ENCODE results near the gene VAMP8. TPM values are rescaled to one million over a fixed set of nuclear protein-coding genes. Genes with fewer than 3 reads are reported as not detected.
"Not testable (repeated sequence)": the region's sequence is repeated elsewhere in the genome, so short reads cannot be mapped to it uniquely, and the experiment has no call there.

The VAMP8 gene
- total RNA-seq, 3 donors from 2014 or later, result 64.6 to 75.9 (median 71.2) TPM

GRCh38 chr2:85583667-85584353 is 6.4 kb downstream of the VAMP8 start:
- H3K36me3 Mint-ChIP-seq (ENCODE audit: insufficient read depth), result peaks cover 12% of the 10 kb centered on the region
- H3K27me3 Mint-ChIP-seq (ENCODE audit: low read depth), result no peaks in the 10 kb centered on the region
- no peaks in the 10 kb centered on the region for H3K9me3 Mint-ChIP-seq
- no peak for DNase-seq
- peaks cover 60% of the 10 kb centered on the region for H3K4me1 Mint-ChIP-seq (ENCODE audit: low read depth)
- peak; percentile 51 to 57 for ATAC-seq
- H3K4me3 Mint-ChIP-seq, result peak overlapping the region; percentile 83

- ATAC-seq, result peak; percentile 59 to 61
These were observed 7.0 kb downstream of the VAMP8 start, which contains the start of gene VAMP5 for GRCh38 chr2:85584354-85584856. Gene VAMP5 (plus strand): TSS chr2:85584431. CDS start chr2:85584491, 60 bp downstream.

GRCh38 chr2:85584857-85585780 is 7.7 kb downstream of the VAMP8 start:
- peaks cover 12% of the 10 kb centered on the region for H3K36me3 Mint-ChIP-seq (ENCODE audit: insufficient read depth)
- ATAC-seq (peak; percentile 79 to 82), DNase-seq (no peak)
- no peaks in the 10 kb centered on the region for H3K27me3 Mint-ChIP-seq (ENCODE audit: low read depth)
- H3K9me3 Mint-ChIP-seq, result no peaks in the 10 kb centered on the region
- peak overlapping the region; percentile 84 for H3K4me3 Mint-ChIP-seq
- H3K4me1 Mint-ChIP-seq (ENCODE audit: low read depth), result peaks cover 49% of the 10 kb centered on the region

More at GRCh38 chr2:85584354-85584856, 7.0 kb downstream of the VAMP8 start, which contains the start of gene VAMP5:
- Mint-ChIP-seq H3K4me1 (ENCODE audit: low read depth) (peaks cover 54% of the 10 kb centered on the region), H3K4me3 (peak within 1 kb of the TSS; percentile 84), H3K27me3 (ENCODE audit: low read depth) (no peaks in the 10 kb centered on the region), H3K9me3 (no peaks in the 10 kb centered on the region), H3K36me3 (ENCODE audit: insufficient read depth) (peaks cover 12% of the 10 kb centered on the region)
- peak; percentile 30 for DNase-seq

GRCh38 chr2:85585781-85586105 is 8.4 kb downstream of the VAMP8 start:
- Mint-ChIP-seq H3K27me3 (ENCODE audit: low read depth) (no peaks in the 10 kb centered on the region), H3K9me3 (no peaks in the 10 kb centered on the region), H3K4me1 (ENCODE audit: low read depth) (peaks cover 48% of the 10 kb centered on the region), H3K36me3 (ENCODE audit: insufficient read depth) (peaks cover 12% of the 10 kb centered on the region), H3K4me3 (peak overlapping the region; percentile 84)
- no peak for DNase-seq
- ATAC-seq, result no peak

- DNase-seq (no peak), ATAC-seq (no peak)
- H3K9me3 Mint-ChIP-seq, result no peaks in the 10 kb centered on the region
- H3K27me3 Mint-ChIP-seq (ENCODE audit: low read depth), result no peaks in the 10 kb centered on the region
- H3K4me3 Mint-ChIP-seq, result no peak overlapping the region
- H3K36me3 Mint-ChIP-seq (ENCODE audit: insufficient read depth), result no peaks in the 10 kb centered on the region
- H3K4me1 Mint-ChIP-seq (ENCODE audit: low read depth), result peaks cover 38% of the 10 kb centered on the region
These were observed 10.8 kb downstream of the VAMP8 start for GRCh38 chr2:85588236-85588635.

- H3K4me1 Mint-ChIP-seq (ENCODE audit: low read depth), result peaks cover 34% of the 10 kb centered on the region
- no peaks in the 10 kb centered on the region for H3K9me3 Mint-ChIP-seq
- H3K27me3 Mint-ChIP-seq (ENCODE audit: low read depth), result no peaks in the 10 kb centered on the region
- no peak for ATAC-seq
- no peak overlapping the region for H3K4me3 Mint-ChIP-seq
- DNase-seq, result no peak
- no peaks in the 10 kb centered on the region for H3K36me3 Mint-ChIP-seq (ENCODE audit: insufficient read depth)
These were observed 11.3 kb downstream of the VAMP8 start for GRCh38 chr2:85588645-85589044.

- DNase-seq, result no peak
- ATAC-seq, result no peak
- Mint-ChIP-seq H3K9me3 (no peaks in the 10 kb centered on the region), H3K4me3 (no peak overlapping the region), H3K27me3 (ENCODE audit: low read depth) (no peaks in the 10 kb centered on the region), H3K36me3 (ENCODE audit: insufficient read depth) (no peaks in the 10 kb centered on the region), H3K4me1 (ENCODE audit: low read depth) (peaks cover 32% of the 10 kb centered on the region)
These were observed 11.8 kb downstream of the VAMP8 start for GRCh38 chr2:85589181-85589580.

- ATAC-seq (no peak), DNase-seq (no peak)
- Mint-ChIP-seq H3K4me1 (ENCODE audit: low read depth) (peaks cover 35% of the 10 kb centered on the region), H3K36me3 (ENCODE audit: insufficient read depth) (no peaks in the 10 kb centered on the region), H3K4me3 (no peak overlapping the region), H3K27me3 (ENCODE audit: low read depth) (no peaks in the 10 kb centered on the region), H3K9me3 (no peaks in the 10 kb centered on the region)
These were observed 12.8 kb downstream of the VAMP8 start for GRCh38 chr2:85589982-85590791.

- Mint-ChIP-seq H3K4me1 (ENCODE audit: low read depth) (peaks cover 32% of the 10 kb centered on the region), H3K9me3 (no peaks in the 10 kb centered on the region), H3K27me3 (ENCODE audit: low read depth) (no peaks in the 10 kb centered on the region), H3K4me3 (no peak overlapping the region), H3K36me3 (ENCODE audit: insufficient read depth) (no peaks in the 10 kb centered on the region)
- ATAC-seq (no peak), DNase-seq (no peak)
These were observed 13.6 kb downstream of the VAMP8 start for GRCh38 chr2:85590950-85591349.

GRCh38 chr2:85591563-85591962 is 14.2 kb downstream of the VAMP8 start:
- Mint-ChIP-seq H3K4me3 (no peak overlapping the region), H3K36me3 (ENCODE audit: insufficient read depth) (no peaks in the 10 kb centered on the region), H3K4me1 (ENCODE audit: low read depth) (peaks cover 34% of the 10 kb centered on the region), H3K9me3 (no peaks in the 10 kb centered on the region), H3K27me3 (ENCODE audit: low read depth) (no peaks in the 10 kb centered on the region)
- no peak for ATAC-seq
- DNase-seq, result no peak

- not testable (repeated sequence) for DNase-seq; H3K36me3 Mint-ChIP-seq (ENCODE audit: insufficient read depth); H3K27me3 Mint-ChIP-seq (ENCODE audit: low read depth); H3K9me3 Mint-ChIP-seq; ATAC-seq
- Mint-ChIP-seq H3K4me1 (ENCODE audit: low read depth) (peaks cover 39% of the 10 kb centered on the region), H3K4me3 (peak overlapping the region; percentile 38)
These were observed 14.9 kb downstream of the VAMP8 start for GRCh38 chr2:85592299-85592698.

GRCh38 chr2:85593023-85593422 is 15.6 kb downstream of the VAMP8 start:
- no peak for ATAC-seq
- H3K4me3 Mint-ChIP-seq, result peak overlapping the region; percentile 40
- H3K27me3 Mint-ChIP-seq (ENCODE audit: low read depth), result no peaks in the 10 kb centered on the region
- peaks cover 1% of the 10 kb centered on the region for H3K36me3 Mint-ChIP-seq (ENCODE audit: insufficient read depth)
- H3K4me1 Mint-ChIP-seq (ENCODE audit: low read depth), result peaks cover 34% of the 10 kb centered on the region
- DNase-seq, result no peak
- H3K9me3 Mint-ChIP-seq, result no peaks in the 10 kb centered on the region

GRCh38 chr2:85594715-85595300 is 17.4 kb downstream of the VAMP8 start:
- H3K9me3 Mint-ChIP-seq, result no peaks in the 10 kb centered on the region
- DNase-seq (no peak), ATAC-seq (no peak)
- H3K36me3 Mint-ChIP-seq (ENCODE audit: insufficient read depth), result peaks cover 1% of the 10 kb centered on the region
- peak overlapping the region; percentile 93 for H3K4me3 Mint-ChIP-seq
- peaks cover 30% of the 10 kb centered on the region for H3K4me1 Mint-ChIP-seq (ENCODE audit: low read depth)
- no peaks in the 10 kb centered on the region for H3K27me3 Mint-ChIP-seq (ENCODE audit: low read depth)

All from activated T-cell treated with anti-CD3 and anti-CD28 coated beads, Interleukin-2, amount 50 U/mL, for 4 hours (primary cell).